Activated naive CD8-positive, alpha-beta T cell (primary cell): ENCODE results near the gene FAM181A.

Experiments
- H3K27ac Mint-ChIP-seq: one replicate; pipeline ENCODE4 v1.8.0; 2021; ENCODE audit warnings: mixed read lengths
- H3K27me3 Mint-ChIP-seq: one replicate; pipeline ENCODE4 v1.8.0; 2021; ENCODE audit warnings: mixed read lengths
- H3K36me3 Mint-ChIP-seq: one replicate; pipeline ENCODE4 v1.8.0; 2021; ENCODE audit warnings: mixed read lengths
- H3K4me1 Mint-ChIP-seq: one replicate; pipeline ENCODE4 v1.8.0; 2021; ENCODE audit warnings: low read depth, mixed read lengths
- H3K4me3 Mint-ChIP-seq: one replicate; pipeline ENCODE4 v1.8.0; 2021; ENCODE audit warnings: mild to moderate bottlenecking, mixed read lengths
- H3K9me3 Mint-ChIP-seq: one replicate; pipeline ENCODE4 v1.8.0; 2021; ENCODE audit warnings: low read depth, mixed read lengths

FAM181A gene

GRCh38 chr14:93897476-93897845 lies 29.7 kb upstream of the FAM181A start:
- no peaks in the 10 kb centered on the region for H3K27me3 Mint-ChIP-seq
- no peak overlapping the region for H3K4me3 Mint-ChIP-seq
- no peak overlapping the region for H3K27ac Mint-ChIP-seq
- H3K9me3 Mint-ChIP-seq = no peaks in the 10 kb centered on the region
- H3K36me3 Mint-ChIP-seq = no peaks in the 10 kb centered on the region
- H3K4me1 Mint-ChIP-seq = no peaks in the 10 kb centered on the region

GRCh38 chr14:93898081-93898611 lies 29.0 kb upstream of the FAM181A start:
- no peaks in the 10 kb centered on the region for H3K4me1 Mint-ChIP-seq
- no peaks in the 10 kb centered on the region for H3K27me3 Mint-ChIP-seq
- no peaks in the 10 kb centered on the region for H3K9me3 Mint-ChIP-seq
- H3K4me3 Mint-ChIP-seq = no peak overlapping the region
- no peaks in the 10 kb centered on the region for H3K36me3 Mint-ChIP-seq
- H3K27ac Mint-ChIP-seq = no peak overlapping the region

GRCh38 chr14:93898731-93899130 lies 28.4 kb upstream of the FAM181A start:
- Mint-ChIP-seq H3K36me3 (no peaks in the 10 kb centered on the region), H3K27ac (no peak overlapping the region), H3K27me3 (peaks cover 3% of the 10 kb centered on the region), H3K9me3 (no peaks in the 10 kb centered on the region), H3K4me1 (no peaks in the 10 kb centered on the region), H3K4me3 (no peak overlapping the region)

- H3K4me1 Mint-ChIP-seq = no peaks in the 10 kb centered on the region
- no peaks in the 10 kb centered on the region for H3K9me3 Mint-ChIP-seq
- no peaks in the 10 kb centered on the region for H3K36me3 Mint-ChIP-seq
- H3K27me3 Mint-ChIP-seq = peaks cover 5% of the 10 kb centered on the region
- H3K27ac Mint-ChIP-seq = no peak overlapping the region
- H3K4me3 Mint-ChIP-seq = no peak overlapping the region
These were observed 25.3 kb upstream of the FAM181A start for GRCh38 chr14:93901813-93902212.

- no peak overlapping the region for H3K27ac Mint-ChIP-seq
- peaks cover 5% of the 10 kb centered on the region for H3K27me3 Mint-ChIP-seq
- H3K36me3 Mint-ChIP-seq = no peaks in the 10 kb centered on the region
- H3K4me1 Mint-ChIP-seq = no peaks in the 10 kb centered on the region
- no peaks in the 10 kb centered on the region for H3K9me3 Mint-ChIP-seq
- H3K4me3 Mint-ChIP-seq = no peak overlapping the region
These were observed 24.4 kb upstream of the FAM181A start for GRCh38 chr14:93902619-93903307.

- H3K27me3 Mint-ChIP-seq = peaks cover 8% of the 10 kb centered on the region
- H3K4me3 Mint-ChIP-seq = no peak overlapping the region
- H3K4me1 Mint-ChIP-seq = no peaks in the 10 kb centered on the region
- H3K27ac Mint-ChIP-seq = no peak overlapping the region
- H3K36me3 Mint-ChIP-seq = no peaks in the 10 kb centered on the region
- H3K9me3 Mint-ChIP-seq = no peaks in the 10 kb centered on the region
These were observed 23.6 kb upstream of the FAM181A start for GRCh38 chr14:93903342-93904184.

GRCh38 chr14:93905623-93906022 lies 21.5 kb upstream of the FAM181A start:
- no peaks in the 10 kb centered on the region for H3K4me1 Mint-ChIP-seq
- H3K27me3 Mint-ChIP-seq = peaks cover 8% of the 10 kb centered on the region
- no peaks in the 10 kb centered on the region for H3K36me3 Mint-ChIP-seq
- no peak overlapping the region for H3K4me3 Mint-ChIP-seq
- no peaks in the 10 kb centered on the region for H3K9me3 Mint-ChIP-seq
- no peak overlapping the region for H3K27ac Mint-ChIP-seq

GRCh38 chr14:93906341-93907329 lies 20.5 kb upstream of the FAM181A start:
- Mint-ChIP-seq H3K27me3 (peaks cover 8% of the 10 kb centered on the region), H3K27ac (no peak overlapping the region), H3K9me3 (no peaks in the 10 kb centered on the region), H3K4me1 (no peaks in the 10 kb centered on the region), H3K36me3 (no peaks in the 10 kb centered on the region), H3K4me3 (no peak overlapping the region)

GRCh38 chr14:93909429-93910128 lies 17.6 kb upstream of the FAM181A start:
- no peak overlapping the region for H3K27ac Mint-ChIP-seq
- no peak overlapping the region for H3K4me3 Mint-ChIP-seq
- H3K27me3 Mint-ChIP-seq = peaks cover 2% of the 10 kb centered on the region
- H3K4me1 Mint-ChIP-seq = no peaks in the 10 kb centered on the region
- H3K36me3 Mint-ChIP-seq = peaks cover 3% of the 10 kb centered on the region
- no peaks in the 10 kb centered on the region for H3K9me3 Mint-ChIP-seq

- Mint-ChIP-seq H3K4me3 (no peak overlapping the region), H3K36me3 (peaks cover 3% of the 10 kb centered on the region), H3K27me3 (peaks cover 7% of the 10 kb centered on the region), H3K9me3 (no peaks in the 10 kb centered on the region), H3K27ac (no peak overlapping the region), H3K4me1 (no peaks in the 10 kb centered on the region)
These were observed 15.0 kb upstream of the FAM181A start for GRCh38 chr14:93911975-93912615.

- Mint-ChIP-seq H3K27ac (no peak overlapping the region), H3K4me3 (no peak overlapping the region), H3K36me3 (peaks cover 3% of the 10 kb centered on the region), H3K27me3 (peaks cover 7% of the 10 kb centered on the region), H3K4me1 (no peaks in the 10 kb centered on the region), H3K9me3 (no peaks in the 10 kb centered on the region)
These were observed 14.4 kb upstream of the FAM181A start for GRCh38 chr14:93912782-93913181.

GRCh38 chr14:93914278-93914677 lies 12.9 kb upstream of the FAM181A start:
- Mint-ChIP-seq H3K9me3 (no peaks in the 10 kb centered on the region), H3K4me1 (no peaks in the 10 kb centered on the region)

GRCh38 chr14:93915070-93915705 lies 12.0 kb upstream of the FAM181A start:
- Mint-ChIP-seq H3K27me3 (peaks cover 5% of the 10 kb centered on the region), H3K36me3 (peaks cover 3% of the 10 kb centered on the region), H3K4me3 (no peak overlapping the region), H3K27ac (no peak overlapping the region), H3K9me3 (peaks cover 5% of the 10 kb centered on the region), H3K4me1 (no peaks in the 10 kb centered on the region)

More at GRCh38 chr14:93914278-93914677, 12.9 kb upstream of the FAM181A start:
- peaks cover 5% of the 10 kb centered on the region for H3K27me3 Mint-ChIP-seq
- no peak overlapping the region for H3K4me3 Mint-ChIP-seq
- peaks cover 3% of the 10 kb centered on the region for H3K36me3 Mint-ChIP-seq
- H3K27ac Mint-ChIP-seq = no peak overlapping the region
